ENCODE measurements around the gene TMEM9B. TPM values are rescaled to one million over a fixed set of nuclear protein-coding genes. Genes with fewer than 3 reads are reported as not detected.

Gene TMEM9B
- total and polyA plus RNA-seq, 4 donors = 35.3 to 55.9 (median 44.7) TPM

DNA sequence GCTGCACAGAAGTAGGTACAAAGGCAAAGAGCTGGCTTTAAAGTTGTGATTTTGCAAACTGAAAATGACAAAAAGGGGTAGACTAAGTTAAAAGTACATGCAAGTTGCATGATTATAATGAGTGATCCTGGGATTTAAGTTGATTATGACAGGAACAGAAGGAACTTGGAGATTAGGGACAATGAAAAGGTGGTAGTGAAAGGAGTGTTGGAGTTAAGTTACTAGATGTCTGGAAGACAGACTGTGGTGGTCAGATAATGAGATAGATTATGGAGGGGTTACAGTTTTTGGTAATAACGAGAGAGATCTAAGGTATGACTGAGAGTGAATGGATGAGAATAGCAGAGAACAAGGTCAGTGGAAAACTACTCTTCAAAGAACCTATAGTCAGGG lies 7.7 kb upstream of the TMEM9B start:
- no peak overlapping the region for H3K9ac ChIP-seq (ENCODE audit: insufficient read depth in 1 of 2, low read length in 2 of 2)
- TF ChIP-seq, protein P1, sequence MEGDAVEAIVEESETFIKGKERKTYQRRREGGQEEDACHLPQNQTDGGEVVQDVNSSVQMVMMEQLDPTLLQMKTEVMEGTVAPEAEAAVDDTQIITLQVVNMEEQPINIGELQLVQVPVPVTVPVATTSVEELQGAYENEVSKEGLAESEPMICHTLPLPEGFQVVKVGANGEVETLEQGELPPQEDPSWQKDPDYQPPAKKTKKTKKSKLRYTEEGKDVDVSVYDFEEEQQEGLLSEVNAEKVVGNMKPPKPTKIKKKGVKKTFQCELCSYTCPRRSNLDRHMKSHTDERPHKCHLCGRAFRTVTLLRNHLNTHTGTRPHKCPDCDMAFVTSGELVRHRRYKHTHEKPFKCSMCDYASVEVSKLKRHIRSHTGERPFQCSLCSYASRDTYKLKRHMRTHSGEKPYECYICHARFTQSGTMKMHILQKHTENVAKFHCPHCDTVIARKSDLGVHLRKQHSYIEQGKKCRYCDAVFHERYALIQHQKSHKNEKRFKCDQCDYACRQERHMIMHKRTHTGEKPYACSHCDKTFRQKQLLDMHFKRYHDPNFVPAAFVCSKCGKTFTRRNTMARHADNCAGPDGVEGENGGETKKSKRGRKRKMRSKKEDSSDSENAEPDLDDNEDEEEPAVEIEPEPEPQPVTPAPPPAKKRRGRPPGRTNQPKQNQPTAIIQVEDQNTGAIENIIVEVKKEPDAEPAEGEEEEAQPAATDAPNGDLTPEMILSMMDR (IDR thresholded peaks at IDR 0.05; ENCODE audit: control extremely low read depth, extremely low read depth) = no peak
- H3K27ac ChIP-seq (ENCODE audit: low read depth in 1 of 2, low read length in 1 of 2) = no peak overlapping the region
- no peak overlapping the region for H3K4me3 ChIP-seq
- DNase-seq (no peak), ATAC-seq (ENCODE audit: insufficient read depth, low FRiP score) (no peak)
- no peaks in the 10 kb centered on the region for H3K4me1 ChIP-seq (ENCODE audit: control insufficient read depth in 5 of 5, insufficient read depth in 5 of 5, low read length in 5 of 5)
- 83 to 92% methylated on average over 1 of the region's 1 CpG for WGBS, 2 donors
- no peaks in the 10 kb centered on the region for H3K9me3 ChIP-seq (ENCODE audit: control insufficient read depth in 4 of 4, insufficient read depth in 3 of 4, low read length in 3 of 4)
- no peaks in the 10 kb centered on the region for H3K27me3 ChIP-seq (ENCODE audit: control insufficient read depth in 3 of 3, insufficient read depth in 3 of 3, low read length in 2 of 3)
- H3K36me3 ChIP-seq (ENCODE audit: control insufficient read depth in 4 of 4, insufficient read depth in 4 of 4, low read length in 4 of 4) = no peaks in the 10 kb centered on the region

DNA sequence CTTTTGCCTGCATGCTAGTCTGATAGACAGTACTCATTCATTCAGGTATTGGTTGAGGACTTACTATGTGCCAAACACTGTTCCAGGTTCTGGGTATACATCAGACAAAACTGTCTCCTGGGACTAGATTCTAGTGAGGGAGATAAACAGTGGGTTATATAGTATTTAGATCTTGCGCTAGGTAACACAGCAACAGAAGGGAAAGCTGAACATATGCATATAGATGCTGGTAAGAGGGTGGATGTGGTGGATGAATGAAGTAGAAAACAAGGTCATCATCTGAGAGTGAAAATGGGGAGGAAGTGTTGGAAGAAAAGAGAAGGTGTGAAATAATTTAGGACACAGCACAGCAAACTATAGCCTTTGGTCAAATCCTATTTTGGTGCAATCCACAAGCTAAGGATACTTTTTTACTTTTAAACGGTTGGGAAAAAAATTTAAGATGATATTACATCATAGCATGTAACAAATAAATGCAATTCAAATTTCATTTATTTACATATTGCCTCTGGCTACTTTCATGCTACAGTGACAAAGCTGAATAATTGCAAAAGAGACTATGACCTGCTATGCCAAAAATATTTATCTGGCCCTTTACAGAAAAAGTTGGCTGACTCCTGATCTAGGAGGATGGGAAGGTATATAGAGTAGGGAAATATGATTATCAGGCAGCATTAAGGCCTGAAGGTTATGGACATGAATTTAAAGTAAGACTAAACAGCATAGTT lies 7.1 kb upstream of the TMEM9B start:
- no peaks in the 10 kb centered on the region for H3K9me3 ChIP-seq (ENCODE audit: control insufficient read depth in 4 of 4, insufficient read depth in 3 of 4, low read length in 3 of 4)
- TF ChIP-seq, protein P1 (IDR thresholded peaks at IDR 0.05; ENCODE audit: control extremely low read depth, extremely low read depth) = no peak
- whole genome bisulfite sequencing, 2 donors = 82 to 87% methylated on average over 2 of the region's 2 CpGs
- ATAC-seq (ENCODE audit: insufficient read depth, low FRiP score) (no peak), DNase-seq (no peak)
- H3K36me3 ChIP-seq (ENCODE audit: control insufficient read depth in 4 of 4, insufficient read depth in 4 of 4, low read length in 4 of 4) = no peaks in the 10 kb centered on the region
- no peaks in the 10 kb centered on the region for H3K4me1 ChIP-seq (ENCODE audit: control insufficient read depth in 5 of 5, insufficient read depth in 5 of 5, low read length in 5 of 5)
- no peak overlapping the region for H3K9ac ChIP-seq (ENCODE audit: insufficient read depth in 1 of 2, low read length in 2 of 2)
- no peak overlapping the region for H3K27ac ChIP-seq (ENCODE audit: low read depth in 1 of 2, low read length in 1 of 2)
- no peaks in the 10 kb centered on the region for H3K27me3 ChIP-seq (ENCODE audit: control insufficient read depth in 3 of 3, insufficient read depth in 3 of 3, low read length in 2 of 3)
- no peak overlapping the region for H3K4me3 ChIP-seq

DNA sequence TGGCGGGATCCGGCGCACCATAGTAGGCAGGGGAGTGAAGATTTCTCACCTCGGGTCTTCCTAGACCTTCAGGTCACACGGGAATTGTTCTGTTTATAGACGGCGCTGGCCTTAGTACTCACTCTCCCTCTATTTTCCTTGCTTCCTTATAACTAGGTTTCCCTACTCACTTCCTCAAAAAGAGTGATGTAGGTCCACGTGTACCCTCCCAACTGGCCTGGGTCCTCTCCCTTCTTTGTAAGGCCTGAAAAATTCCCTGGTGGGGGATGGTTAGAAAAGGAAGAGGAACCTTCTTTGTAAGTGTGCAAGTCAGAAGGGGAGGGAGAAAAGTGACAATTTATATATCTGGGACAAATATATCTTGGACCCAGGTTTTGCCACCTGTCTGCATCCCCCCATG lies 2.9 kb upstream of the TMEM9B start:
- no peaks in the 10 kb centered on the region for H3K9me3 ChIP-seq (ENCODE audit: control insufficient read depth in 4 of 4, insufficient read depth in 3 of 4, low read length in 3 of 4)
- no peak overlapping the region for H3K27ac ChIP-seq (ENCODE audit: low read depth in 1 of 2, low read length in 1 of 2)
- DNase-seq = no peak
- no peaks in the 10 kb centered on the region for H3K27me3 ChIP-seq (ENCODE audit: control insufficient read depth in 3 of 3, insufficient read depth in 3 of 3, low read length in 2 of 3)
- TF ChIP-seq, protein P1 (IDR thresholded peaks at IDR 0.05; ENCODE audit: control extremely low read depth, extremely low read depth) = no peak
- H3K4me3 ChIP-seq = no peak overlapping the region
- peaks cover 0 to 14% (median 8%) of the 10 kb centered on the region in 5 donors for H3K4me1 ChIP-seq (ENCODE audit: control insufficient read depth in 5 of 5, insufficient read depth in 5 of 5, low read length in 5 of 5)
- ATAC-seq (ENCODE audit: insufficient read depth, low FRiP score) = no peak
- H3K36me3 ChIP-seq (ENCODE audit: control insufficient read depth in 4 of 4, insufficient read depth in 4 of 4, low read length in 4 of 4) = peaks cover 0 to 2% (median 0%) of the 10 kb centered on the region in 4 donors
- H3K9ac ChIP-seq (ENCODE audit: insufficient read depth in 1 of 2, low read length in 2 of 2) = no peak overlapping the region
- 82 to 86% methylated on average over 8 of the region's 8 CpGs for WGBS, 2 donors

Data from lung (tissue), 12 donors.